GM18517 (cell line): Measurements from ENCODE around the gene LZTR1.

Experiments
- ATAC-seq: cut with Tn5 transposase; IDR thresholded peaks from one replicate; pipeline ENCODE4 v1.9.1; 2021; ENCODE audit warnings: mild to moderate bottlenecking, moderate library complexity; ENCODE audit not compliant: unreplicated experiment

Gene LZTR1

GRCh38 chr22:20949698-20950183 is 32.4 kb upstream of the LZTR1 start:
- ATAC-seq: no peak

GRCh38 chr22:20951151-20951931 is 30.8 kb upstream of the LZTR1 start:
- no peak for ATAC-seq

GRCh38 chr22:20951932-20952380 is 30.1 kb upstream of the LZTR1 start:
- ATAC-seq: no peak

GRCh38 chr22:20952544-20953341 is 29.4 kb upstream of the LZTR1 start:
- ATAC-seq: no peak

- no peak for ATAC-seq
These were observed 28.8 kb upstream of the LZTR1 start for GRCh38 chr22:20953342-20953608.

- no peak for ATAC-seq
These were observed 28.2 kb upstream of the LZTR1 start for GRCh38 chr22:20953668-20954500.

GRCh38 chr22:20955548-20955947 is 26.5 kb upstream of the LZTR1 start:
- ATAC-seq: no peak

- ATAC-seq: no peak
These were observed 25.6 kb upstream of the LZTR1 start for GRCh38 chr22:20956258-20957101.

GRCh38 chr22:20957102-20957682 is 24.9 kb upstream of the LZTR1 start:
- no peak for ATAC-seq

GRCh38 chr22:20957683-20958431 is 24.2 kb upstream of the LZTR1 start:
- ATAC-seq: no peak

- no peak for ATAC-seq
These were observed 22.3 kb upstream of the LZTR1 start for GRCh38 chr22:20959578-20960461.

GRCh38 chr22:20960609-20961008 is 21.5 kb upstream of the LZTR1 start:
- no peak for ATAC-seq

GRCh38 chr22:20962491-20962945 is 19.6 kb upstream of the LZTR1 start:
- no peak for ATAC-seq

- ATAC-seq: no peak
These were observed 18.7 kb upstream of the LZTR1 start for GRCh38 chr22:20963201-20964052.

GRCh38 chr22:20964090-20964798 is 17.9 kb upstream of the LZTR1 start:
- no peak for ATAC-seq

GRCh38 chr22:20964799-20965103 is 17.3 kb upstream of the LZTR1 start:
- no peak for ATAC-seq
